Naive thymus-derived CD4-positive, alpha-beta T cell (primary cell): ENCODE measurements around the gene SCN4A. TPM values are rescaled to one million over a fixed set of nuclear protein-coding genes. Genes with fewer than 3 reads are reported as not detected.
A peak's percentile ranks its signal among the peaks of the same experiment; 100 is the strongest.
"Not testable (repeated sequence)": the region's sequence is repeated elsewhere in the genome, so short reads cannot be mapped to it uniquely, and the experiment has no call there.

Source experiments
- ATAC-seq: fragments of 150-1000 bp; cut with Tn5 transposase; 2 replicates; pipeline ENCODE4 v1.10.0; 2021; ENCODE audit warnings: mild to moderate bottlenecking, moderate library complexity
- CTCF ChIA-PET: fragments of 350-600 bp; sonication (Branson Sonifier 250); formaldehyde crosslinking; loops from one replicate; lab custom pipeline; 2021; ENCODE audit warnings: antibody characterized with exemption; lab: Charles Lee
- POLR2A ChIA-PET: fragments of 350-600 bp; sonication (Branson Sonifier 250); formaldehyde crosslinking; loops from one replicate; lab custom pipeline; 2021; ENCODE audit warnings: antibody characterized with exemption, inconsistent platforms; lab: Charles Lee
- DNase-seq, 9 donors: peaks; one replicate each; pipeline versions ENCODE4 v3.0.0 to v3.0.0-alpha.2; 2020 to 2022; ENCODE audit warnings: mixed read lengths in 1 of 9
- H3K27ac ChIP-seq: one replicate; pipeline ENCODE4 v1.7.0; 2013; ENCODE audit warnings: mild to moderate bottlenecking, low read depth, low read length, moderate library complexity
- H3K27me3 ChIP-seq, 2 donors: one replicate each; pipeline ENCODE4 v1.7.0; 2013; ENCODE audit warnings: low read length in 2 of 2, mild to moderate bottlenecking in 2 of 2, moderate library complexity in 2 of 2; ENCODE audit not compliant: control insufficient read depth in 2 of 2, insufficient read depth in 2 of 2
- H3K36me3 ChIP-seq, 3 experiments: 1 replicate in 2 of 3; 2 replicates in 1 of 3; pipeline ENCODE4 v1.7.0; 2013; ENCODE audit warnings: low read length in 3 of 3, mild to moderate bottlenecking in 3 of 3, moderate library complexity in 1 of 3; ENCODE audit not compliant: insufficient read depth in 3 of 3, control insufficient read depth in 2 of 3
- H3K4me1 ChIP-seq, 2 donors: one replicate each; pipeline ENCODE4 v1.7.0; 2013; ENCODE audit warnings: low read length in 2 of 2, mild to moderate bottlenecking in 2 of 2, moderate library complexity in 1 of 2; ENCODE audit not compliant: control insufficient read depth in 2 of 2, insufficient read depth in 2 of 2
- H3K4me3 ChIP-seq: 2 replicates; pipeline ENCODE4 v1.7.0; 2013; ENCODE audit warnings: mild to moderate bottlenecking, low read length
- H3K9me3 ChIP-seq, 3 experiments: 1 replicate in 2 of 3; 2 replicates in 1 of 3; pipeline ENCODE4 v1.7.0; 2013; ENCODE audit warnings: low read length in 3 of 3; ENCODE audit not compliant: control insufficient read depth in 2 of 3
- H3K27ac Mint-ChIP-seq, 9 donors: one replicate each; pipeline ENCODE4 v1.8.0; 2020 to 2022; ENCODE audit warnings: mixed read lengths in 9 of 9, mild to moderate bottlenecking in 8 of 9, moderate library complexity in 5 of 9, inconsistent platforms in 2 of 9
- H3K27me3 Mint-ChIP-seq, 5 donors: one replicate each; pipeline ENCODE4 v1.8.0; 2021 to 2022; ENCODE audit warnings: mixed read lengths in 5 of 5, mild to moderate bottlenecking in 1 of 5
- H3K36me3 Mint-ChIP-seq, 5 donors: one replicate each; pipeline ENCODE4 v1.8.0; 2020 to 2022; ENCODE audit warnings: mixed read lengths in 5 of 5, mild to moderate bottlenecking in 3 of 5, inconsistent platforms in 1 of 5
- H3K4me1 Mint-ChIP-seq, 7 donors: one replicate each; pipeline ENCODE4 v1.8.0; 2020 to 2022; ENCODE audit warnings: mixed read lengths in 7 of 7, mild to moderate bottlenecking in 3 of 7, inconsistent platforms in 1 of 7
- H3K4me3 Mint-ChIP-seq, 10 donors: one replicate each; pipeline ENCODE4 v1.8.0; 2020 to 2022; ENCODE audit warnings: mild to moderate bottlenecking in 10 of 10, mixed read lengths in 10 of 10, moderate library complexity in 6 of 10, inconsistent platforms in 2 of 10
- H3K9me3 Mint-ChIP-seq, 11 donors: one replicate each; pipeline ENCODE4 v1.8.0; 2020 to 2022; ENCODE audit warnings: mixed read lengths in 11 of 11, mild to moderate bottlenecking in 4 of 11, inconsistent platforms in 1 of 11, moderate library complexity in 1 of 11
- intact Hi-C, 2 donors: fragments of 100-400 bp; cut with micrococcal nuclease; formaldehyde crosslinking; loops; one replicate each; pipeline ENCODE4 v1.15.1; 2023
- polyA plus RNA-seq, 2 donors: library from polyadenylated mRNA; unstranded; fragments of 300-500 nt; fragmentation: Illumina TruSeq; gene quantifications; one replicate each; pipeline ENCODE4 v1.2.3, GENCODE V29; 2021
- total RNA-seq, 6 experiments: library from RNA in 5 of 6; stranded (reverse) in 5 of 6; gene quantifications; 1 replicate in 5 of 6; 2 replicates in 1 of 6; pipeline ENCODE4 v1.2.3 and lab custom pipeline; 2021 to 2026

SCN4A gene
- total and polyA plus RNA-seq, 7 experiments from 2014 or later, result 0.03 to 0.15 (median 0.07) TPM; not detected in 3

GRCh38 chr17:63984651-63985386, 12.1 kb upstream of the SCN4A start:
- Histone ChIP-seq H3K27me3 (no peaks in the 10 kb centered on the region), H3K27ac (no peak overlapping the region), H3K4me3 (no peak overlapping the region), H3K4me1 (peaks cover 4 to 9% of the 10 kb centered on the region in 2 donors), H3K36me3 (no peaks in the 10 kb centered on the region), H3K9me3 (no peaks in the 10 kb centered on the region)
- POLR2A ChIA-PET, result interaction anchor here (1.2 to 2.8 kb wide), 3 partner anchors 35 to 44 kb away, joined by 4 to 11 read pairs (median 7); partner anchors contain the start of gene ICAM2
- no peaks in the 10 kb centered on the region for H3K27me3 Mint-ChIP-seq
- peaks cover 0 to 11% (median 9%) of the 10 kb centered on the region in 5 donors for H3K36me3 Mint-ChIP-seq
- peak overlapping the region in 1 of 10 donors; percentile 62 for H3K4me3 Mint-ChIP-seq
- peak in 5 of 9 donors; percentile 18 to 62 (median 34) for DNase-seq
- intact Hi-C loops, result loop anchor here in 1 of 2 donors (1.0 to 5.0 kb wide), 2 partner anchors 35 to 53 kb away; partner anchors contain the start of genes CD79B and ICAM2
- H3K27ac Mint-ChIP-seq, result peak overlapping the region in 7 of 9 donors; percentile 28 to 85 (median 69)
- H3K9me3 Mint-ChIP-seq, result peaks cover 0 to 21% (median 8%) of the 10 kb centered on the region in 11 donors
- ATAC-seq, result peak; percentile 92
- H3K4me1 Mint-ChIP-seq, result peaks cover 8 to 24% (median 15%) of the 10 kb centered on the region in 7 donors
- CTCF ChIA-PET, result interaction anchor here (0.6 to 1.1 kb wide), 5 partner anchors 10 to 65 kb away, joined by 3 to 4 read pairs (median 3); partner anchors contain the start of gene CD79B

GRCh38 chr17:63984236-63984635, 11.5 kb upstream of the SCN4A start:
- DNase-seq (no peak), ATAC-seq (no peak)
- peaks cover 0 to 11% (median 9%) of the 10 kb centered on the region in 5 donors for H3K36me3 Mint-ChIP-seq
- no peaks in the 10 kb centered on the region for H3K27me3 ChIP-seq
- peak overlapping the region in 2 of 9 donors; percentile 34 to 78 for H3K27ac Mint-ChIP-seq
- no peak overlapping the region for H3K27ac ChIP-seq
- no peaks in the 10 kb centered on the region for H3K36me3 ChIP-seq
- intact Hi-C loops, result no loop called here
- peaks cover 5 to 22% (median 12%) of the 10 kb centered on the region in 7 donors for H3K4me1 Mint-ChIP-seq
- peaks cover 0 to 1% (median 0%) of the 10 kb centered on the region in 5 donors for H3K27me3 Mint-ChIP-seq
- peaks cover 0 to 21% (median 8%) of the 10 kb centered on the region in 11 donors for H3K9me3 Mint-ChIP-seq
- no peak overlapping the region for H3K4me3 Mint-ChIP-seq
- CTCF ChIA-PET, result interaction anchor here (0.6 to 1.0 kb wide), 2 partner anchors 23 to 64 kb away, joined by 3 read pairs; no protein-coding TSS in a partner anchor
- H3K9me3 ChIP-seq, result no peaks in the 10 kb centered on the region
- H3K4me1 ChIP-seq, result peaks cover 4 to 7% of the 10 kb centered on the region in 2 donors
- H3K4me3 ChIP-seq, result no peak overlapping the region
- POLR2A ChIA-PET, result interaction anchor here (1.5 to 2.8 kb wide), 2 partner anchors 36 to 42 kb away, joined by 4 to 11 read pairs; partner anchors contain the start of gene ICAM2

GRCh38 chr17:63983320-63983719, 10.6 kb upstream of the SCN4A start:
- DNase-seq (no peak), ATAC-seq (no peak)
- H3K4me3 ChIP-seq, result no peak overlapping the region
- Mint-ChIP-seq H3K27ac (no peak overlapping the region), H3K36me3 (peaks cover 0 to 11% (median 9%) of the 10 kb centered on the region in 5 donors), H3K9me3 (peaks cover 0 to 21% (median 8%) of the 10 kb centered on the region in 11 donors), H3K4me3 (no peak overlapping the region), H3K4me1 (peaks cover 5 to 22% (median 12%) of the 10 kb centered on the region in 7 donors), H3K27me3 (peaks cover 0 to 2% (median 0%) of the 10 kb centered on the region in 5 donors)
- intact Hi-C loops, result no loop called here
- no peaks in the 10 kb centered on the region for H3K9me3 ChIP-seq
- H3K27me3 ChIP-seq, result no peaks in the 10 kb centered on the region
- no peak overlapping the region for H3K27ac ChIP-seq
- peaks cover 4 to 7% of the 10 kb centered on the region in 2 donors for H3K4me1 ChIP-seq
- no peaks in the 10 kb centered on the region for H3K36me3 ChIP-seq
- ChIA-PET CTCF (interaction anchor here (0.6 to 0.9 kb wide), 4 partner anchors 9 to 150 kb away, joined by 3 to 7 read pairs (median 3); no protein-coding TSS in a partner anchor), POLR2A (interaction anchor here (1.5 to 2.8 kb wide), 2 partner anchors 11 to 37 kb away, joined by 3 to 11 read pairs; partner anchors contain the start of gene ICAM2)

- H3K4me3 ChIP-seq, H3K4me1 ChIP-seq, H3K36me3 ChIP-seq, intact Hi-C loops, H3K27me3 Mint-ChIP-seq, H3K27ac ChIP-seq, H3K27me3 ChIP-seq, H3K9me3 ChIP-seq, ATAC-seq, H3K4me3 Mint-ChIP-seq, H3K27ac Mint-ChIP-seq, DNase-seq: not testable (repeated sequence)
- CTCF ChIA-PET, result interaction anchor here (0.8 to 2.1 kb wide), 6 partner anchors 10 to 71 kb away, joined by 3 to 7 read pairs (median 4); no protein-coding TSS in a partner anchor
- POLR2A ChIA-PET, result interaction anchor here (1.5 kb wide), 1 partner anchor 11 kb away, joined by 3 read pairs; no protein-coding TSS in a partner anchor
- peaks cover 5 to 22% (median 12%) of the 10 kb centered on the region in 7 donors for H3K4me1 Mint-ChIP-seq
- H3K9me3 Mint-ChIP-seq, result peaks cover 0 to 21% (median 8%) of the 10 kb centered on the region in 11 donors
- peaks cover 0 to 11% (median 9%) of the 10 kb centered on the region in 5 donors for H3K36me3 Mint-ChIP-seq
These were observed 9.9 kb upstream of the SCN4A start for GRCh38 chr17:63982641-63983040.

GRCh38 chr17:63978272-63979200, 5.8 kb upstream of the SCN4A start:
- no peaks in the 10 kb centered on the region for H3K36me3 ChIP-seq
- no peaks in the 10 kb centered on the region for H3K4me1 ChIP-seq
- ChIA-PET POLR2A (interaction anchor here (0.8 to 1.6 kb wide), 3 partner anchors 14 to 42 kb away, joined by 3 to 4 read pairs (median 4); partner anchors contain the start of gene ICAM2), CTCF (interaction anchor here (1.1 to 3.1 kb wide), 4 partner anchors 12 to 59 kb away, joined by 4 to 11 read pairs (median 6); partner anchors contain the start of gene ICAM2)
- peaks cover 0 to 19% (median 0%) of the 10 kb centered on the region in 5 donors for H3K27me3 Mint-ChIP-seq
- no peak for DNase-seq
- no peak overlapping the region for H3K27ac Mint-ChIP-seq
- H3K4me3 Mint-ChIP-seq, result no peak overlapping the region
- H3K27ac ChIP-seq, result no peak overlapping the region
- no peaks in the 10 kb centered on the region for H3K9me3 ChIP-seq
- peaks cover 0 to 11% (median 9%) of the 10 kb centered on the region in 5 donors for H3K36me3 Mint-ChIP-seq
- peaks cover 0 to 17% (median 6%) of the 10 kb centered on the region in 7 donors for H3K4me1 Mint-ChIP-seq
- ATAC-seq, result no peak
- intact Hi-C loops, result no loop called here
- H3K4me3 ChIP-seq, result no peak overlapping the region
- peaks cover 0 to 21% (median 8%) of the 10 kb centered on the region in 11 donors for H3K9me3 Mint-ChIP-seq
- H3K27me3 ChIP-seq, result no peaks in the 10 kb centered on the region
